GM23248 (cell line): ENCODE results near the gene KDM8. TPM values are rescaled to one million over a fixed set of nuclear protein-coding genes. Genes with fewer than 3 reads are reported as not detected.

Experiments used
- DNase-seq: peaks from one replicate; pipeline ENCODE4 v3.0.0-alpha.2; 2015
- H2AFZ ChIP-seq: fragments of 200-600 bp; sonication (generic); 2 replicates; pipeline ENCODE4 v1.6.1; 2016; ENCODE audit warnings: antibody characterized with exemption
- H3F3A ChIP-seq: fragments of 200-600 bp; sonication (generic); 2 replicates; pipeline ENCODE4 v1.6.1; 2016; ENCODE audit warnings: mild to moderate bottlenecking, antibody characterized with exemption, mixed run types; ENCODE audit not compliant: insufficient read depth
- H3K27ac ChIP-seq: fragments of 200-600 bp; sonication (generic); 2 replicates; pipeline ENCODE4 v1.5.1; 2016; ENCODE audit warnings: mild to moderate bottlenecking
- H3K27me3 ChIP-seq: fragments of 200-600 bp; sonication (generic); replicated peaks from 2 replicates; pipeline ENCODE4 v1.6.1; 2016; ENCODE audit warnings: mild to moderate bottlenecking; ENCODE audit not compliant: insufficient read depth
- H3K36me3 ChIP-seq: fragments of 200-600 bp; sonication (generic); 2 replicates; pipeline ENCODE4 v1.6.1; 2016; ENCODE audit warnings: low read depth, mild to moderate bottlenecking
- H3K4me1 ChIP-seq: fragments of 200-600 bp; sonication (generic); 2 replicates; pipeline ENCODE4 v1.6.1; 2016; ENCODE audit warnings: mild to moderate bottlenecking; ENCODE audit not compliant: insufficient read depth
- H3K4me2 ChIP-seq: fragments of 200-600 bp; sonication (generic); one replicate; pipeline ENCODE4 v1.6.1; 2016; ENCODE audit warnings: mild to moderate bottlenecking; ENCODE audit not compliant: unreplicated experiment
- H3K4me3 ChIP-seq: fragments of 200-600 bp; sonication (generic); 2 replicates; pipeline ENCODE4 v1.5.1; 2016; ENCODE audit warnings: mild to moderate bottlenecking
- H3K79me2 ChIP-seq: fragments of 200-600 bp; sonication (generic); 2 replicates; pipeline ENCODE4 v1.6.1; 2016; ENCODE audit warnings: mild to moderate bottlenecking; ENCODE audit not compliant: insufficient read depth
- H3K9ac ChIP-seq: fragments of 200-600 bp; sonication (generic); 2 replicates; pipeline ENCODE4 v1.6.1; 2016; ENCODE audit warnings: mild to moderate bottlenecking
- H3K9me2 ChIP-seq: fragments of 200-600 bp; sonication (generic); 2 replicates; pipeline ENCODE4 v1.6.1; 2016; ENCODE audit warnings: mixed run types, mild to moderate bottlenecking, moderate library complexity; ENCODE audit not compliant: insufficient read depth
- H3K9me3 ChIP-seq: fragments of 200-600 bp; sonication (generic); one replicate; pipeline ENCODE4 v1.6.1; 2017; ENCODE audit warnings: low read depth
- H4K20me1 ChIP-seq: fragments of 200-600 bp; sonication (generic); 2 replicates; pipeline ENCODE4 v1.6.0; 2016; ENCODE audit not compliant: insufficient read depth
- EZH2 ChIP-seq: fragments of 200-600 bp; sonication (generic); IDR thresholded peaks from 2 replicates; pipeline ENCODE4 v1.6.1; 2018; ENCODE audit warnings: antibody characterized with exemption, mild to moderate bottlenecking; ENCODE audit not compliant: insufficient read depth, poor library complexity, severe bottlenecking
- EZH2phosphoT487 ChIP-seq: fragments of 200-600 bp; sonication (generic); IDR thresholded peaks from 2 replicates; pipeline ENCODE4 v1.6.1; 2018; ENCODE audit warnings: antibody characterized with exemption, moderate library complexity, mild to moderate bottlenecking, low read depth; ENCODE audit not compliant: insufficient read depth
- WGBS, 2 experiments: methylation state at CpG; one replicate each; pipeline ENCODE4 v1.1.6; 2015 to 2017; ENCODE audit warnings: low lambda C conversion rate in 2 of 2, low coverage in 1 of 2; ENCODE audit errors: missing lambda C conversion rate in 2 of 2; 5-methylcytosine and 5-hydroxymethylcytosine counted together
- in situ Hi-C: fragments of 300-500 bp; cut with MboI; formaldehyde crosslinking; loops from 2 replicates; pipeline ENCODE4 v1.15.0; 2020
- polyA plus RNA-seq: library from polyadenylated mRNA; unstranded; fragments of >200 nt; fragmentation: Nextera tagmentation; extraction: Ambion mirVana; gene quantifications from 2 replicates; pipeline ENCODE4 v1.2.1, GENCODE V29; 2016
- total RNA-seq: library from RNA; depleted of rRNA; stranded (reverse); fragments of >200 nt; shearing (Covaris generic); gene quantifications from 2 replicates; pipeline ENCODE4 v1.2.3, GENCODE V29; 2014; rRNA removed

The KDM8 gene
- total and polyA plus RNA-seq, 2 experiments from 2014 or later: 2.5 to 3.5 TPM

GRCh38 chr16:27267037-27267677 is 63.8 kb downstream of the KDM8 start:
- in situ Hi-C loops: no loop called here
- 87 to 89% methylated on average over 8 of the region's 8 CpGs for WGBS, 2 experiments
- no peak overlapping the region for H2AFZ ChIP-seq

GRCh38 chr16:27268376-27269299 is 65.3 kb downstream of the KDM8 start, which contains the start of gene NSMCE1:
Gene NSMCE1, minus strand, starts transcription at chr16:27268772. Its CDS starts 11,202 bp downstream, at chr16:27257570.
- Histone ChIP-seq H3K4me1 (peaks cover 26% of the 10 kb centered on the region), H3K4me3 (peak within 1 kb of the TSS; percentile 96), H3K36me3 (no peaks in the 10 kb centered on the region), H3K4me2 (peak within 1 kb of the TSS; percentile 99), H3K27ac (peak within 1 kb of the TSS; percentile 47; the same call in 1 of the 2 replicates), H3K79me2 (peaks cover 22% of the 10 kb centered on the region), H4K20me1 (no peaks in the 10 kb centered on the region), H2AFZ (peak within 1 kb of the TSS; percentile 95), H3K9ac (peak within 1 kb of the TSS; percentile 94), H3F3A (peaks cover 18% of the 10 kb centered on the region), H3K27me3 (no peaks in the 10 kb centered on the region), H3K9me3 (no peaks in the 10 kb centered on the region), H3K9me2 (no peaks in the 10 kb centered on the region)
- 7 to 8% methylated on average over 58 of the region's 58 CpGs for WGBS, 2 experiments
- peak; percentile 97 for DNase-seq
- no peak for TF ChIP-seq EZH2
- TF ChIP-seq EZH2phosphoT487: no peak
- in situ Hi-C loops: no loop called here

More at GRCh38 chr16:27267037-27267677, 63.8 kb downstream of the KDM8 start:
- Histone ChIP-seq H3K27me3 (no peaks in the 10 kb centered on the region), H4K20me1 (no peaks in the 10 kb centered on the region), H3K4me2 (peak overlapping the region; percentile 99), H3K79me2 (peaks cover 27% of the 10 kb centered on the region), H3K27ac (no peak overlapping the region), H3F3A (peaks cover 16% of the 10 kb centered on the region), H3K9ac (no peak overlapping the region), H3K4me3 (peak overlapping the region; percentile 96), H3K9me2 (no peaks in the 10 kb centered on the region), H3K4me1 (peaks cover 26% of the 10 kb centered on the region), H3K36me3 (no peaks in the 10 kb centered on the region), H3K9me3 (no peaks in the 10 kb centered on the region)
- no peak for DNase-seq
- TF ChIP-seq EZH2phosphoT487 (no peak), EZH2 (no peak)

GRCh38 chr16:27269300-27270150 is 66.2 kb downstream of the KDM8 start:
- 80 to 81% methylated on average over 9 of the region's 9 CpGs for WGBS, 2 experiments
- Histone ChIP-seq H3K9me3 (no peaks in the 10 kb centered on the region), H2AFZ (peak overlapping the region; percentile 95), H3K9ac (peak overlapping the region; percentile 94), H3K4me3 (peak overlapping the region; percentile 96), H3K36me3 (no peaks in the 10 kb centered on the region), H3K9me2 (no peaks in the 10 kb centered on the region), H3K27ac (no peak overlapping the region), H3K79me2 (peaks cover 22% of the 10 kb centered on the region), H3F3A (peaks cover 10% of the 10 kb centered on the region), H3K4me1 (peaks cover 22% of the 10 kb centered on the region), H3K4me2 (peak overlapping the region; percentile 99), H4K20me1 (no peaks in the 10 kb centered on the region), H3K27me3 (no peaks in the 10 kb centered on the region)
- TF ChIP-seq EZH2phosphoT487: no peak
- no peak for TF ChIP-seq EZH2
- DNase-seq: no peak
- in situ Hi-C loops: no loop called here

GRCh38 chr16:27270349-27270748 is 67.0 kb downstream of the KDM8 start:
- Histone ChIP-seq H3K27me3 (no peaks in the 10 kb centered on the region), H3K4me1 (peaks cover 14% of the 10 kb centered on the region; the same call in 1 of the 2 replicates), H3K4me3 (no peak overlapping the region), H3F3A (peaks cover 6% of the 10 kb centered on the region; the same call in 1 of the 2 replicates), H3K9ac (no peak overlapping the region), H3K36me3 (no peaks in the 10 kb centered on the region), H3K9me2 (no peaks in the 10 kb centered on the region), H4K20me1 (no peaks in the 10 kb centered on the region), H2AFZ (no peak overlapping the region), H3K9me3 (no peaks in the 10 kb centered on the region), H3K4me2 (no peak overlapping the region), H3K27ac (no peak overlapping the region), H3K79me2 (peaks cover 20% of the 10 kb centered on the region)
- in situ Hi-C loops: no loop called here
- DNase-seq: no peak
- TF ChIP-seq EZH2phosphoT487 (no peak), EZH2 (no peak)
- WGBS, 2 experiments: 87 to 90% methylated on average over 4 of the region's 4 CpGs

Other genes with a start within 250 kb of the KDM8 start
- gene C16orf82, start 136.6 kb upstream of the KDM8 start, total RNA-seq: not detected in 2 replicates
- gene C16orf82, start 136.6 kb upstream of the KDM8 start, polyA plus RNA-seq: not detected in 2 replicates
- 45.3 and 69.3 TPM in 2 replicates for gene NSMCE1, start 65.2 kb downstream of the KDM8 start, total RNA-seq
- 99.3 and 107 TPM in 2 replicates for gene NSMCE1, start 65.2 kb downstream of the KDM8 start, polyA plus RNA-seq
- 17.7 and 18.5 TPM in 2 replicates for gene IL4R, start 110.4 kb downstream of the KDM8 start, total RNA-seq
- gene IL4R, start 110.4 kb downstream of the KDM8 start, polyA plus RNA-seq: 11.3 and 11.7 TPM in 2 replicates
- gene IL21R, start 198.6 kb downstream of the KDM8 start, total RNA-seq: 0.76 and 1.5 TPM in 2 replicates
- 0.90 and 1.2 TPM in 2 replicates for gene IL21R, start 198.6 kb downstream of the KDM8 start, polyA plus RNA-seq